C4-2B (cell line): ENCODE measurements around the gene SVOPL.

Experiments
- CTCF ChIP-seq: fragments of 450-650 bp; conservative IDR thresholded peaks from 2 replicates; pipeline ENCODE4 v1.5.1; 2017; ENCODE audit warnings: mild to moderate bottlenecking
- ZFX ChIP-seq: fragments of 450-650 bp; IDR thresholded peaks from 2 replicates; pipeline ENCODE4 v1.6.1; 2017

GRCh38 chr7:138705167-138705566 lies 4.0 kb upstream of the SVOPL start:
- TF ChIP-seq CTCF (no peak), ZFX (no peak)
